ENCODE measurements around the gene MAEA.
"Not testable (repeated sequence)": the region's sequence is repeated elsewhere in the genome, so short reads cannot be mapped to it uniquely, and the experiment has no call there.

MAEA gene

GRCh38 chr4:1291091-1291490 is 1.4 kb downstream of the MAEA start:
- TF ChIP-seq CTCF (IDR thresholded peaks at IDR 0.05; ENCODE audit: low read depth, low read length) = no peak
- Histone ChIP-seq H3K4me3 (ENCODE audit: low read depth, low read length) (peak overlapping the region; percentile 86), H3K9me3 (ENCODE audit: severe bottlenecking) (peaks cover 5% of the 10 kb centered on the region), H3K27ac (no peak overlapping the region), H3K36me3 (peaks cover 39% of the 10 kb centered on the region), H3K27me3 (ENCODE audit: insufficient read depth, low read depth, severe bottlenecking) (no peaks in the 10 kb centered on the region)
- DNase-seq = no peak

- H3K9me3 ChIP-seq (ENCODE audit: severe bottlenecking) = no peaks in the 10 kb centered on the region
- H3K27ac ChIP-seq = no peak overlapping the region
- no peaks in the 10 kb centered on the region for H3K27me3 ChIP-seq (ENCODE audit: insufficient read depth, low read depth, severe bottlenecking)
- H3K4me3 ChIP-seq (ENCODE audit: low read depth, low read length) = no peak overlapping the region
- TF ChIP-seq CTCF (IDR thresholded peaks at IDR 0.05; ENCODE audit: low read depth, low read length) = no peak
- H3K36me3 ChIP-seq = peaks cover 46% of the 10 kb centered on the region
- DNase-seq = no peak
These were observed 2.5 kb downstream of the MAEA start for GRCh38 chr4:1291996-1292702.

GRCh38 chr4:1292703-1293011 is 3.0 kb downstream of the MAEA start:
- not testable (repeated sequence) for DNase-seq; H3K27me3 ChIP-seq (ENCODE audit: insufficient read depth, low read depth, severe bottlenecking); H3K4me3 ChIP-seq (ENCODE audit: low read depth, low read length); H3K27ac ChIP-seq; H3K9me3 ChIP-seq (ENCODE audit: severe bottlenecking)
- peaks cover 51% of the 10 kb centered on the region for H3K36me3 ChIP-seq

- no peak overlapping the region for H3K27ac ChIP-seq
- no peaks in the 10 kb centered on the region for H3K27me3 ChIP-seq (ENCODE audit: insufficient read depth, low read depth, severe bottlenecking)
- no peak for TF ChIP-seq CTCF (IDR thresholded peaks at IDR 0.05; ENCODE audit: low read depth, low read length)
- DNase-seq = no peak
- H3K36me3 ChIP-seq = peaks cover 60% of the 10 kb centered on the region
- H3K9me3 ChIP-seq (ENCODE audit: severe bottlenecking) = no peaks in the 10 kb centered on the region
- H3K4me3 ChIP-seq (ENCODE audit: low read depth, low read length) = no peak overlapping the region
These were observed 3.8 kb downstream of the MAEA start for GRCh38 chr4:1293531-1293941.

- H3K27me3 ChIP-seq (ENCODE audit: insufficient read depth, low read depth, severe bottlenecking) = no peaks in the 10 kb centered on the region
- no peak for DNase-seq
- H3K27ac ChIP-seq = no peak overlapping the region
- H3K36me3 ChIP-seq = peaks cover 64% of the 10 kb centered on the region
- TF ChIP-seq CTCF (IDR thresholded peaks at IDR 0.05; ENCODE audit: low read depth, low read length) = no peak
- no peaks in the 10 kb centered on the region for H3K9me3 ChIP-seq (ENCODE audit: severe bottlenecking)
- H3K4me3 ChIP-seq (ENCODE audit: low read depth, low read length) = no peak overlapping the region
These were observed 4.3 kb downstream of the MAEA start for GRCh38 chr4:1293991-1294390.

GRCh38 chr4:1294424-1294823 is 4.7 kb downstream of the MAEA start:
- no peak overlapping the region for H3K4me3 ChIP-seq (ENCODE audit: low read depth, low read length)
- H3K27ac ChIP-seq = no peak overlapping the region
- no peak for TF ChIP-seq CTCF (IDR thresholded peaks at IDR 0.05; ENCODE audit: low read depth, low read length)
- DNase-seq = no peak
- no peaks in the 10 kb centered on the region for H3K27me3 ChIP-seq (ENCODE audit: insufficient read depth, low read depth, severe bottlenecking)
- H3K36me3 ChIP-seq = peaks cover 69% of the 10 kb centered on the region
- no peaks in the 10 kb centered on the region for H3K9me3 ChIP-seq (ENCODE audit: severe bottlenecking)

Data from WERI-Rb-1 (cell line).